ENCODE measurements around the gene TSPAN31. TPM values are rescaled to one million over a fixed set of nuclear protein-coding genes. Genes with fewer than 3 reads are reported as not detected.

The TSPAN31 gene
- total RNA-seq, 3 donors from 2014 or later, result 55.5 to 107 (median 73.1) TPM

DNA sequence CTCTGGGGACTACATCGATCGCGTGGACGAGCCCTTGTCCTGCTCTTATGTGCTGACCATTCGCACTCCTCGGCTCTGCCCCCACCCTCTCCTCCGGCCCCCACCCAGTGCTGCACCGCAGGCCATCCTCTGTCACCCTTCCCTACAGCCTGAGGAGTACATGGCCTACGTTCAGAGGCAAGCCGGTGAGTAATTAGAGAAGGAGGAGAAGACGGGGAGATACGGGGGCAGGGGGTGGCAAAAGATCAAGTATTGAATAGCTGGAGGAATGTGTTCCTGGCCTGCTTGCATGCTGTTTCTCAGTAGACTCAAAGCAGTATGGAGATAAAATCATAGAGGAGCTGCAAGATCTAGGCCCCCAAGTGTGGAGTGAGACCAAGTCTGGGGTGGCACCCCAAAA is 29.1 kb upstream of the TSPAN31 start:
- H3K27ac ChIP-seq, result no peak overlapping the region
- H3K27me3 ChIP-seq, result no peaks in the 10 kb centered on the region
- no peak for TF ChIP-seq POLR2A (IDR thresholded peaks at IDR 0.05)
- TF ChIP-seq, protein P1, sequence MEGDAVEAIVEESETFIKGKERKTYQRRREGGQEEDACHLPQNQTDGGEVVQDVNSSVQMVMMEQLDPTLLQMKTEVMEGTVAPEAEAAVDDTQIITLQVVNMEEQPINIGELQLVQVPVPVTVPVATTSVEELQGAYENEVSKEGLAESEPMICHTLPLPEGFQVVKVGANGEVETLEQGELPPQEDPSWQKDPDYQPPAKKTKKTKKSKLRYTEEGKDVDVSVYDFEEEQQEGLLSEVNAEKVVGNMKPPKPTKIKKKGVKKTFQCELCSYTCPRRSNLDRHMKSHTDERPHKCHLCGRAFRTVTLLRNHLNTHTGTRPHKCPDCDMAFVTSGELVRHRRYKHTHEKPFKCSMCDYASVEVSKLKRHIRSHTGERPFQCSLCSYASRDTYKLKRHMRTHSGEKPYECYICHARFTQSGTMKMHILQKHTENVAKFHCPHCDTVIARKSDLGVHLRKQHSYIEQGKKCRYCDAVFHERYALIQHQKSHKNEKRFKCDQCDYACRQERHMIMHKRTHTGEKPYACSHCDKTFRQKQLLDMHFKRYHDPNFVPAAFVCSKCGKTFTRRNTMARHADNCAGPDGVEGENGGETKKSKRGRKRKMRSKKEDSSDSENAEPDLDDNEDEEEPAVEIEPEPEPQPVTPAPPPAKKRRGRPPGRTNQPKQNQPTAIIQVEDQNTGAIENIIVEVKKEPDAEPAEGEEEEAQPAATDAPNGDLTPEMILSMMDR (IDR thresholded peaks at IDR 0.05), result no peak
- TF ChIP-seq POLR2AphosphoS5 (IDR thresholded peaks at IDR 0.05), result no peak
- no peaks in the 10 kb centered on the region for H3K4me1 ChIP-seq
- H3K9me3 ChIP-seq, result no peaks in the 10 kb centered on the region
- DNase-seq (ENCODE audit: low spot score in 2 of 2), result peak in 1 of 2 donors; percentile 5
- H3K4me3 ChIP-seq, result no peak overlapping the region
- intact Hi-C loops (cut with DNase I; ENCODE audit: low total_unique reads), result no loop called here
- peaks cover 7% of the 10 kb centered on the region for H3K36me3 ChIP-seq

DNA sequence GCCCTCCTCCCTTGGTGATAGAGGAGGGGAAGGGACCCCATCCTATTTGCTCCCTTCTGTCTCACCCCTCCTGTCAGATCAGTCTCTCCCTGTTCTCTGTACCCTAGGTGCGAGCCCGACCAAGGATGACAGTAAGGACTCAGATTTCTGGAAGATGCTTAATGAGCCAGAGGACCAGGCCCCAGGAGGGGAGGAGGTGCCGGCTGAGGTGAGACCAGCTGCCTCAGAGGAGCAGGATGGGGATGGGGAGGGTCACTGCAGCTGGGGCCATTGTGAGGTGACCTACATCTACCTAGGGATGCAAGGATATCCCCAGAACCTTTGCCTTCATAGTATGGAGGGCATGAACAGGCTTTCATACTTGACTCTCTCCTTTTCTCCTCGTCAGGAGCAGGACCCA is 28.5 kb upstream of the TSPAN31 start:
- no peaks in the 10 kb centered on the region for H3K27me3 ChIP-seq
- no peak overlapping the region for H3K27ac ChIP-seq
- no peak overlapping the region for H3K4me3 ChIP-seq
- H3K36me3 ChIP-seq, result peaks cover 7% of the 10 kb centered on the region
- H3K9me3 ChIP-seq, result no peaks in the 10 kb centered on the region
- intact Hi-C loops (cut with DNase I; ENCODE audit: low total_unique reads), result no loop called here
- DNase-seq (ENCODE audit: low spot score in 2 of 2), result no peak
- H3K4me1 ChIP-seq, result no peaks in the 10 kb centered on the region
- TF ChIP-seq POLR2AphosphoS5 (IDR thresholded peaks at IDR 0.05) (no peak), POLR2A (IDR thresholded peaks at IDR 0.05) (no peak)
- TF ChIP-seq, protein P1 (IDR thresholded peaks at IDR 0.05), result no peak

DNA sequence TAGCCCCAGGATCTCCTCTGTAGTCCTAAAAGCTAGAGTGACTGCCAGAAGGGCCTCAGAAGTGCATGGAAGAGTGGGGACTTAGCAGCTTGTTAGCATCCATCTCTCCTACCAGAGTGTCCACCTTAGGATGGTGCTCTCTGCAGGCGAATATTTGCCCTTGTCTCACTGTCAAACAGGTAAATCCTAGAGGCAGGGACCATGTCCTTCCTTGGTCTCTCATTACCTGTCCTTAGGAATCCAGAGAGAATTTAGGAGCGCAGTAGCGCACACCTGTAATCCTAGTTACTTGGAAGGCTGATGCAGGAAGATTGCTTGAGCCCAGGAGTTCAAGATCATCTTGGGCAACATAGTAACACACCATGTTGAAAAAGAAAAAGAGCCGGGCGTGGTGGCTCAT is 27.7 kb upstream of the TSPAN31 start:
- H3K36me3 ChIP-seq, result peaks cover 7% of the 10 kb centered on the region

DNA sequence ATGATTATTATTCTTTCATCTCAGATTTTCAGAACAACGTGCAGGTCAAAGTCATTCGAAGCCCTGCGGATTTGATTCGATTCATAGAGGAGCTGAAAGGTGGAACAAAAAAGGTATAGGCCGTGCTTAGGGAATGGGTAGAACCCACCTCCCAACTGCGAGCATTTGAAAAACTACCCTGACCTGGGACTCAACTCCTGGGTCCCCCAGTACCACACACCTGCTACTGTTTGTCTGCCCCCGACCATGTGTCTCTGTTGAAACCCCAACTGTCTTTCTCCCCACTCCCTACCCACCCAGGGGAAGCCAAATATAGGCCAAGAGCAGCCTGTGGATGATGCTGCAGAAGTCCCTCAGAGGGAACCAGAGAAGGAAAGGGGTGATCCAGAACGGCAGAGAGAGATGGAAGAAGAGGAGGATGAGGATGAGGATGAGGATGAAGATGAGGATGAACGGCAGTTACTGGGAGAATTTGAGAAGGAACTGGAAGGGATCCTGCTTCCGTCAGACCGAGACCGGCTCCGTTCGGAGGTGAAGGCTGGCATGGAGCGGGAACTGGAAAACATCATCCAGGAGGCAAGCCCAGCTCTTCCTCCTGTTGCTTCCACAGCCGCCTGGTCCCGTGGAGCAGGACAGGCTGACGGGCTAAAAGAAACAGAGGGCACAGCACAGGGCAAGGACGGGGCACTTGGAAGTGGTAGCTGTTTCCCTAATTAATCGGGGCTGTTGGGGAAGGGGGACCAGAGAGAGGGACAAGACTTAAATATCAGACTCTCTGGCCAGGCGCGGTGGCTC is 26.8 kb upstream of the TSPAN31 start:
- Histone ChIP-seq H3K9me3 (no peaks in the 10 kb centered on the region), H3K27me3 (no peaks in the 10 kb centered on the region), H3K27ac (no peak overlapping the region), H3K36me3 (peaks cover 7% of the 10 kb centered on the region), H3K4me1 (no peaks in the 10 kb centered on the region), H3K4me3 (no peak overlapping the region)
- no peak for DNase-seq (ENCODE audit: low spot score in 2 of 2)
- intact Hi-C loops (cut with DNase I; ENCODE audit: low total_unique reads), result no loop called here
- TF ChIP-seq POLR2A (IDR thresholded peaks at IDR 0.05), result no peak
- TF ChIP-seq POLR2AphosphoS5 (IDR thresholded peaks at IDR 0.05), result no peak
- TF ChIP-seq, protein P1 (IDR thresholded peaks at IDR 0.05), result no peak

More for the DNA sequence above, 27.7 kb upstream of the TSPAN31 start:
- Histone ChIP-seq H3K4me1 (no peaks in the 10 kb centered on the region), H3K27me3 (no peaks in the 10 kb centered on the region), H3K4me3 (no peak overlapping the region), H3K9me3 (no peaks in the 10 kb centered on the region), H3K27ac (no peak overlapping the region)
- no peak for DNase-seq (ENCODE audit: low spot score in 2 of 2)
- intact Hi-C loops (cut with DNase I; ENCODE audit: low total_unique reads), result no loop called here
- TF ChIP-seq POLR2A (IDR thresholded peaks at IDR 0.05) (no peak), POLR2AphosphoS5 (IDR thresholded peaks at IDR 0.05) (no peak)
- TF ChIP-seq, protein P1 (IDR thresholded peaks at IDR 0.05), result no peak

DNA sequence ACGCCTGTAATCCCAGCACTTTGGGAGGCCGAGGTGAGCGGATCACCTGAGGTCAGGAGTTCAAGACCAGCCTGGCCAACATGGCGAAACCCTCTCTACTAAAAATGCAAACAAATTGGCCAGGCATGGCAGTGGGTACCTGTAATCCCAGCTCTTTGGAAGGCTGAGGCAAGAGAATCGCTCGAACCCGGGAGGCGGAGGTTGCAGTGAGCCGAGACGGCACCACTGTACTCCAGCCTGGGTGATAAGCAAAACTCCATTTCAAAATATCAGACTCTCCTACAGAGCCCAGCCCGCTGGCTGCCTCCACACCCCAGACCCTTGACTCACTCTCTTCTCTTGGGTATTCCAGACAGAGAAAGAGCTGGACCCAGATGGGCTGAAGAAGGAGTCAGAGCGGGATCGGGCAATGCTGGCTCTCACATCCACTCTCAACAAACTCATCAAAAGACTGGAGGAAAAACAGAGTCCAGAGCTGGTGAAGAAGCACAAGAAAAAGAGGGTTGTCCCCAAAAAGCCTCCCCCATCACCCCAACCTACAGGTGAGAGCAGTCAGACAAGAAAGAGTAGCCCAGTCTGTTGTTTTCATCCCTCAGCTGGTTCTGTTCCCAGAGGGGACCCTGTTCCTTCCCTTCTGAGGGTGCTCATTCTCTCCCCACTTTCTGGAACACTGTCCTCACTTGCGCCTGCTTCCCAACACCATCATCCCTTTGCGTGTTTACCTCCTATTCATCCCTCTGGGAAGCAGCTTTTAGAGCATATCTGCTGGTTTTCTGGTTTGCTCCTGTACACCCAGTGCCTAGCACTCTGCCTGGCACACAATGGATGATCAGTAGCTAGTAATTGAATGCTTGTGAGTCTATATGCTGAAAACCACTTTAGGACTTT is 26.0 kb upstream of the TSPAN31 start:
- Histone ChIP-seq H3K4me1 (no peaks in the 10 kb centered on the region), H3K9me3 (no peaks in the 10 kb centered on the region), H3K27ac (no peak overlapping the region), H3K4me3 (no peak overlapping the region), H3K36me3 (peaks cover 7% of the 10 kb centered on the region), H3K27me3 (no peaks in the 10 kb centered on the region)
- intact Hi-C loops (cut with DNase I; ENCODE audit: low total_unique reads), result no loop called here
- DNase-seq (ENCODE audit: low spot score in 2 of 2), result peak in 1 of 2 donors; percentile 2
- no peak for TF ChIP-seq POLR2AphosphoS5 (IDR thresholded peaks at IDR 0.05)
- TF ChIP-seq, protein P1 (IDR thresholded peaks at IDR 0.05), result no peak
- TF ChIP-seq POLR2A (IDR thresholded peaks at IDR 0.05), result no peak
